Tibial nerve (tissue), 4 donors: ENCODE measurements around the gene MAGI1. TPM values are rescaled to one million over a fixed set of nuclear protein-coding genes. Genes with fewer than 3 reads are reported as not detected.

Source experiments
- DNase-seq, 2 donors: peaks; one replicate each; pipeline ENCODE4 v3.0.0-alpha.2; 2019; ENCODE audit warnings: low spot score in 2 of 2
- H3K27ac ChIP-seq, 4 donors: fragments of 200-600 bp; sonication (generic) in 3 of 4; one replicate each; pipeline ENCODE4 v1.5.1; 2017 to 2019; ENCODE audit warnings: mild to moderate bottlenecking in 1 of 4
- H3K27me3 ChIP-seq, 2 donors: fragments of 200-600 bp; sonication (generic) in 1 of 2; one replicate each; pipeline versions ENCODE4 v1.5.1 to v1.6.0; 2017 to 2019
- H3K36me3 ChIP-seq, 3 donors: fragments of 200-600 bp; sonication (generic); one replicate each; pipeline ENCODE4 v1.5.1; 2018 to 2019
- H3K4me1 ChIP-seq, 4 donors: fragments of 200-600 bp; sonication (generic) in 3 of 4; one replicate each; pipeline ENCODE4 v1.5.1; 2017 to 2019
- H3K4me3 ChIP-seq, 4 donors: fragments of 200-600 bp; sonication (generic) in 3 of 4; one replicate each; pipeline ENCODE4 v1.5.1; 2017 to 2019; ENCODE audit warnings: mild to moderate bottlenecking in 1 of 4, moderate library complexity in 1 of 4
- H3K9me3 ChIP-seq, 4 donors: fragments of 200-600 bp; sonication (generic) in 3 of 4; one replicate each; pipeline ENCODE4 v1.5.1; 2017 to 2019
- EP300 ChIP-seq, 2 donors: sonication (generic); formaldehyde crosslinking; IDR thresholded peaks; one replicate each; pipeline ENCODE4 v1.6.1; 2017; ENCODE audit warnings: antibody characterized with exemption in 2 of 2, mild to moderate bottlenecking in 1 of 2
- POLR2A ChIP-seq, 2 donors: fragments of 450-650 bp; IDR thresholded peaks; one replicate each; pipeline ENCODE4 v1.6.1; 2017; ENCODE audit warnings: antibody characterized with exemption in 2 of 2, mild to moderate bottlenecking in 2 of 2, moderate library complexity in 2 of 2
- WGBS, 2 donors: methylation state at CpG; one replicate each; pipeline ENCODE4 v1.1.5; 2018; 5-methylcytosine and 5-hydroxymethylcytosine counted together
- total RNA-seq, 4 donors: library from RNA; depleted of rRNA; stranded (reverse); fragments of >200 nt; gene quantifications; one replicate each; pipeline ENCODE4 v1.1.0, GENCODE V29; 2016
- TF ChIP-seq, protein P1 (sequence below), 5 experiments: fragments of 200-600 bp in 3 of 5; fragments of 450-650 bp in 2 of 5; sonication (generic) in 3 of 5; IDR thresholded peaks; one replicate each; pipeline ENCODE4 v1.5.1; 2016 to 2019; ENCODE audit warnings: antibody characterized with exemption in 5 of 5, mild to moderate bottlenecking in 3 of 5, moderate library complexity in 2 of 5

Gene MAGI1
- total RNA-seq, 4 donors from 2014 or later = 30.6 to 52.8 (median 36.1) TPM

GRCh38 chr3:65540666-65541065 lies 498.1 kb downstream of the MAGI1 start:
- TF ChIP-seq POLR2A (IDR thresholded peaks at IDR 0.05) (no peak), EP300 (IDR thresholded peaks at IDR 0.05) (no peak)
- TF ChIP-seq, protein P1, sequence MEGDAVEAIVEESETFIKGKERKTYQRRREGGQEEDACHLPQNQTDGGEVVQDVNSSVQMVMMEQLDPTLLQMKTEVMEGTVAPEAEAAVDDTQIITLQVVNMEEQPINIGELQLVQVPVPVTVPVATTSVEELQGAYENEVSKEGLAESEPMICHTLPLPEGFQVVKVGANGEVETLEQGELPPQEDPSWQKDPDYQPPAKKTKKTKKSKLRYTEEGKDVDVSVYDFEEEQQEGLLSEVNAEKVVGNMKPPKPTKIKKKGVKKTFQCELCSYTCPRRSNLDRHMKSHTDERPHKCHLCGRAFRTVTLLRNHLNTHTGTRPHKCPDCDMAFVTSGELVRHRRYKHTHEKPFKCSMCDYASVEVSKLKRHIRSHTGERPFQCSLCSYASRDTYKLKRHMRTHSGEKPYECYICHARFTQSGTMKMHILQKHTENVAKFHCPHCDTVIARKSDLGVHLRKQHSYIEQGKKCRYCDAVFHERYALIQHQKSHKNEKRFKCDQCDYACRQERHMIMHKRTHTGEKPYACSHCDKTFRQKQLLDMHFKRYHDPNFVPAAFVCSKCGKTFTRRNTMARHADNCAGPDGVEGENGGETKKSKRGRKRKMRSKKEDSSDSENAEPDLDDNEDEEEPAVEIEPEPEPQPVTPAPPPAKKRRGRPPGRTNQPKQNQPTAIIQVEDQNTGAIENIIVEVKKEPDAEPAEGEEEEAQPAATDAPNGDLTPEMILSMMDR (IDR thresholded peaks at IDR 0.05) = no peak
- Histone ChIP-seq H3K36me3 (no peaks in the 10 kb centered on the region), H3K4me1 (peaks cover 0 to 8% (median 3%) of the 10 kb centered on the region in 4 donors), H3K27ac (no peak overlapping the region), H3K27me3 (no peaks in the 10 kb centered on the region), H3K9me3 (no peaks in the 10 kb centered on the region), H3K4me3 (no peak overlapping the region)
- 28 to 48% methylated on average over 1 of the region's 1 CpG for WGBS, 2 donors
- no peak for DNase-seq

DNA sequence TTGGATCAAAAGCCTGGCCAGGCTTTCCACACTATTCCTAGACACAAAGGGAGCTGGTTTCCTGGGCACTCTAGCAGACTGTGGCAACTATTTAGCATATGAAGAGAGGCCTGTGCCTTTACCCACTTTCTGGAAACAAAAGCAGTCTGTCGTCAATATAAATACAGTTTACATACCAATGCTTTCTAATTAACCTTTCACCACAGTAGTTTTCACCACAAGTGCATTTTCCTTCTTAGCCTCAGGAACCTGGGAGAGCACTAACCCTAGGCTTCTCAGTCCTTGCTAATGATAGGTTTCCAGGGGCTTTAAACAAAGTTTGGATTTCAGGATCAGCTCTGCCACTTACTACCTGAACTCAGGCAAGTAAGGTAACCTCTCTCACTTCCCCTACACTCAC lies 499.1 kb downstream of the MAGI1 start:
- Histone ChIP-seq H3K27ac (no peak overlapping the region), H3K4me3 (no peak overlapping the region), H3K4me1 (peaks cover 0 to 12% (median 0%) of the 10 kb centered on the region in 4 donors), H3K36me3 (no peaks in the 10 kb centered on the region), H3K27me3 (no peaks in the 10 kb centered on the region), H3K9me3 (no peaks in the 10 kb centered on the region)
- no peak for DNase-seq
- TF ChIP-seq, protein P1 (IDR thresholded peaks at IDR 0.05) = no peak
- TF ChIP-seq POLR2A (IDR thresholded peaks at IDR 0.05) (no peak), EP300 (IDR thresholded peaks at IDR 0.05) (no peak)
- 44 to 48% methylated on average over 1 of the region's 1 CpG for WGBS, 2 donors

- DNase-seq = no peak
- Histone ChIP-seq H3K36me3 (no peaks in the 10 kb centered on the region), H3K4me3 (no peak overlapping the region), H3K4me1 (peaks cover 0 to 12% (median 0%) of the 10 kb centered on the region in 4 donors), H3K27ac (no peak overlapping the region), H3K27me3 (no peaks in the 10 kb centered on the region), H3K9me3 (no peaks in the 10 kb centered on the region)
- TF ChIP-seq POLR2A (IDR thresholded peaks at IDR 0.05) = no peak
- TF ChIP-seq EP300 (IDR thresholded peaks at IDR 0.05) = no peak
- TF ChIP-seq, protein P1 (IDR thresholded peaks at IDR 0.05) = no peak
- 93 to 97% methylated on average over 1 of the region's 1 CpG for WGBS, 2 donors
Measured at GRCh38 chr3:65538101-65538500, 500.6 kb downstream of the MAGI1 start.

DNA sequence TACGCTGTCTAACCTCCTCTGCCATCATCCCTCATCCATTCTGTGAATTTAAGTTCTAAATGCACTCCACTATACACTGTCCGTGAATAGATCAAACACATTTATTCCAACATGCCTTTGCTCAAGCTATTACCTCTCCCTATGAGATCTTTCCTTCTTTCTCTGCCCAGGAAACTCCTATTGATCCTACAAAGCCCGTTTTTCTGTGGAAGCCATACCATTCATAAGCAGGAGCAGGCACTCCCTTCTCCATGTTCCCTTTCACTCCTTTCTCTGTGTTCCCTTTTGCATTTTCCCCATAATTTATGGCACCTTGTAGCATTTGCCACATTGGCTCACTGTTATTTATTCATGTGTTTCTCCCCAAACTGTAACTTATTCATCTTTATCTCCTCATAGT lies 501.6 kb downstream of the MAGI1 start:
- no peaks in the 10 kb centered on the region for H3K9me3 ChIP-seq
- no peaks in the 10 kb centered on the region for H3K36me3 ChIP-seq
- TF ChIP-seq EP300 (IDR thresholded peaks at IDR 0.05) (no peak), POLR2A (IDR thresholded peaks at IDR 0.05) (no peak)
- TF ChIP-seq, protein P1 (IDR thresholded peaks at IDR 0.05) = no peak
- DNase-seq = no peak
- peaks cover 0 to 17% (median 0%) of the 10 kb centered on the region in 4 donors for H3K4me1 ChIP-seq
- no peak overlapping the region for H3K4me3 ChIP-seq
- no peaks in the 10 kb centered on the region for H3K27me3 ChIP-seq
- WGBS, 2 donors = 92 to 94% methylated on average over 3 of the region's 3 CpGs
- no peak overlapping the region for H3K27ac ChIP-seq

GRCh38 chr3:65535260-65535659 lies 503.5 kb downstream of the MAGI1 start:
- 38 to 39% methylated on average over 2 of the region's 2 CpGs for WGBS, 2 donors
- TF ChIP-seq EP300 (IDR thresholded peaks at IDR 0.05) (no peak), POLR2A (IDR thresholded peaks at IDR 0.05) (no peak)
- TF ChIP-seq, protein P1 (IDR thresholded peaks at IDR 0.05) = no peak
- no peak overlapping the region for H3K4me3 ChIP-seq
- no peaks in the 10 kb centered on the region for H3K27me3 ChIP-seq
- no peak for DNase-seq
- H3K27ac ChIP-seq = no peak overlapping the region
- H3K36me3 ChIP-seq = no peaks in the 10 kb centered on the region
- peaks cover 0 to 18% (median 0%) of the 10 kb centered on the region in 4 donors for H3K4me1 ChIP-seq
- no peaks in the 10 kb centered on the region for H3K9me3 ChIP-seq
